ENCODE measurements around the gene UPB1.
"Not testable (repeated sequence)": the region's sequence is repeated elsewhere in the genome, so short reads cannot be mapped to it uniquely, and the experiment has no call there.

The UPB1 gene

GRCh38 chr22:24504956-24505736 is 10.0 kb downstream of the UPB1 start:
- DNase-seq: no peak

- DNase-seq: no peak
Observed at GRCh38 chr22:24506802-24507438, 11.8 kb downstream of the UPB1 start.

DNA sequence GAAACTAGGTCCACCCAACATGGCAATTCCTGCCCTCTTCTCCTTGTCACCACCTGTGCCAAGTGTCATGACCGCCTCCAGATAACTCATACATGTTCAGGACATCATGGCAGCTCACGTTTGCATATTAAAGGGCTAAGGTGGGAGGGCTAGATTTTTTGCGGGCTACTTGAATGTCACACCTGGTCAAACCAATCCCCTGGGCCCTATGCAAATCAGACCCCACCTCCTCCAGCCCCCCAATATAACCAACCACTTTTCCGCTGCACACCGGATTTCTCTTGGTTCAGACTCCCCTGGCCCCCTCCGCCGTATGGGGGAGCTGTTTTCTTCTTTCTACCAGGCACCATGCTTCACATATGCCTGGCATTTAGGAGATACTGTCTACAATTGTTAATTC is 12.6 kb downstream of the UPB1 start:
- no peak for DNase-seq

DNA sequence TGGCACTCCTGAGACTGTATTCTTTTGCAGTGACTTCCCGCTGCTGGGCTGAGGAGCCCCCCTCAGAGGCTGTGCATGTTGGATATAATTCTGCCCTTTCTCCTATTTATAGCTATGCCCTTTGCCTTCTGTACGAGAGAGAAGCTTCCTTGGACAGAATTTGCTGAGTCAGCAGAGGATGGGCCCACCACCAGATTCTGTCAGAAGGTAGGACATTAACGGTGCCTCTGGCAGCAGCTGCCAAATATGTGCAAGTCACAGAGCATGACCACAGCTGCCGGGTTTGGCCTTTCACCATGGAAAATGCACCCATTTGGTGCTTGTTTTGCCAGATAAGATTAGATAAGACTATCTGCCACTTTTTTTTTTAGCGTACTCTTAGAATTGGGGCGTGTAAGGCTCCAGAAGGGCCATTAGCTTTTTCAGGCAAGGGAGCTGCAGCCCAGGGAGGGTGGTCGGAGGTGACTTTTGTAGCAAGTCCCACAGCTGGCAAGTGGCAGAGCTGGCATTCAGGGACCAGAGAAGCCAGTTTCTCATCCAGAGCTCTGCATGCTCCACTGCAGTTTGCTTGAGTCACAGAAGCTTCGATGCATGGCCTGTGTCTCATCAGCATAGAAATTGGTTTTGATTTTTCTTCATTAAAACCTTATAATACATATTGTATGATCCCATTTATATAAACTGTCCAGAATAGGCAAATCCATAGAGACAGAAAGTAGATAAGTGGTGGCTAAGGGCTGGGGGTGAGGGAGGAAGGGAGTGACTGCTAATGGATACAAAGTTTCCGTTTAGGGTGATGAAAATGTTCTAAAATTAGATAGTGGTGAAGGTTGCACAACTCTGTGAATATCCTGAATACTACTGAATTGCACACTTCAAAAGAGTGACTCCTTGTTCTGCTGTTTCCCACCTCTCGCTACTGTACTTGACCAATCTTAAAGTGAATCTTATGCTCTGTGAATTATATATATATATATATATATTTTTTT is 15.8 kb downstream of the UPB1 start:
- DNase-seq: no peak

DNA sequence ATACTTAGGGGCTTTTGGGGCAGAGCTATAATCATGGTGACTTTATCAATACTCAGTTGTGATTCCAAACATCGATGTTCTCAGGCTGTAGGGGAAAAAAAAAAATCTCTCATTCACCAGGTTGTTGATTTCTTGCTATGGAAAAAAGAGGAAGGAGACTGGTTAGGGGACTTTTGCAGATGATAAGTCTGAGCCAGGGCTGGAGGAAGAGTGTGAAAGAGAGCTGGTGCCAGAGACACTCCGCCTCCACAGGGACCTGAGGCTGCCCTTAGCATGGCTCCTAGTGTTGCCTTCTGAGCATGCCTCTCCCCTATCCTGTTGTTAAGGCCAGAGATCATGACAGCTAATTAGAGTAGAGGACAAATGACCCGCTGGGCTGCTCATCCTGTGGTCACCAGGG is 16.9 kb downstream of the UPB1 start:
- no peak for DNase-seq

GRCh38 chr22:24513378-24514240 is 18.5 kb downstream of the UPB1 start:
- DNase-seq: no peak

- DNase-seq: no peak
Observed at GRCh38 chr22:24514241-24515026, 19.3 kb downstream of the UPB1 start.

- no peak for DNase-seq
Observed at GRCh38 chr22:24515027-24515338, 19.9 kb downstream of the UPB1 start.

GRCh38 chr22:24516301-24516737 is 21.2 kb downstream of the UPB1 start:
- no peak for DNase-seq

- no peak for DNase-seq
Observed at GRCh38 chr22:24517446-24517845, 22.3 kb downstream of the UPB1 start.

DNA sequence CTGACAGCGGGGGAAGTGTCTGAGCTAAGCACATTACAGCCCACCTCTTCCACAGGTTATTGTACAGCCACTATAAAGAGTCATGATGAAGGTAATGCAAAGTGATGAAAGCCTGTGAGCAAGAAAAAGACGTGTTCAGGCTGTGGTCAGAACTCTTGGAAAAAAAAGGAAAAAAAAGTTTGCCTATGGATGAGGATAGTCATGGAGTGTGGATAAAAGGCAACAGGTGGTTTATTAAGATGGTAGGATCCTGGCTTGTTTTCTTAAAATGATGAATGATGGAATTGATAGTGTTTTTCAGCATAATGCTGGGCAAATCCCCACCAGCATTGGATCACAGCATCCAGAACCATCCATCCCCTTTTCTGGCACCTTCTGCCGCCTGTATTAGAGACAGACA is 23.1 kb downstream of the UPB1 start:
- no peak for DNase-seq

GRCh38 chr22:24518771-24519485 is 23.8 kb downstream of the UPB1 start:
- no peak for DNase-seq

DNA sequence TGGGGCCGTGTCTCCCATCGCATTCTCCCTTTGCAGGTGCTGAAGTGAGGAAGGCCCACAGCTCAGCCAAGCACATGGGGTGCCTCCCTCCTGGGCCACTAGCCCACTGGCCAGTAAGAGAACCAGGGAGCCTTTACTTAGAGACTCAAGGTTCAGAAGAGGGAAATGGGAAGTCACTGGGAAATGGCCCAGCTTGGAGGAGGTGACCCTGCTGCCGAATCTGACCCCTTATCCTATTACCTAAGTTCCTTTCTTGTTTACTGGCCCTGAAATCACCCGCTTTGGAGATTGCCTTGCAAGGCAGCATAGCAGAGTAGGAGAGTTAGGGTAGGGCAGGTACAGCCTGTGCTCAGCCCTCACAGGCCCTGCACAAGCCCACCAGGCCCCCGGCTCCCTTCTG is 24.4 kb downstream of the UPB1 start:
- no peak for DNase-seq

DNA sequence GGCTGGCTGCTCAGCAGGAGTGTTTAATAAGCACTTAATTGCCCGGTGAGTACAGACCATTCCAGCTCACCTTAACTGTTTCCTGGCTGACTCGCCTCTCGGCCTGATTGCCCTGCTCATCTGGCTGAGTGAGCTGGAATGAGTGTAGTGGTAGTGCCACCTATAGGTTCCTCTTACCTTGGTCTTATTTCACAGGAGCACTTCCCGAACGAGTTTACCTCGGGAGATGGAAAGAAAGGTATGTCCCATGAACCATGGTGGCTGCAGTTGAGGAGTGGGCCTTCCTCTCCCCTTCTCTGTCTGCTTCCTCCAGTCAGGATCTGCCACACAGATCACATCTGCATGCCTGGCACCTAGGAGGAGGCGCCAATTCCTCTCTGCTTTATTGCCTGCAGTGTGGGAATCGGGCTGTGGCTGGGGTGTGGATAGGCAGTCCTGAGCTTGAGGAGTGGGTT is 26.7 kb downstream of the UPB1 start:
- DNase-seq: no peak

DNA sequence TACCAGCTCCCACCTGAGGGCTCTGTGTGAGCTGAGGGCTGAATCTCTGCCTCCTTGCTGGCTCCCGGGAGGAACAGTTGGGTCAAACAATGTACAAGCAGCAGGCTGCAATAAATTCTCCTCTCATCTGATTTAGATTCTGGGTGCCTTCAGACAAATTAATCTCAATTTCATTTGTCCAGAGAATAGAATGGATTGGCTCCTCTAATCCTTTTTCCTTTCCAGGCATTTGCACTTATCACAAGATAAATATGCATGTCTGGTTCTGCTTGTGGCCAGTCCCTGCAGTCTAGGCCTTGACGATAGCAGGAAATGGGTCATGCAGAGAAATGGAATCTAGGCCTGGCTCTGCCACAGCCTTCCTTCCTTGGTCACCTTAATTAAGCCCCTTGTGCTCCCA is 28.7 kb downstream of the UPB1 start:
- no peak for DNase-seq

GRCh38 chr22:24525416-24526037 is 30.4 kb downstream of the UPB1 start:
- peak; percentile 60 for DNase-seq

DNA sequence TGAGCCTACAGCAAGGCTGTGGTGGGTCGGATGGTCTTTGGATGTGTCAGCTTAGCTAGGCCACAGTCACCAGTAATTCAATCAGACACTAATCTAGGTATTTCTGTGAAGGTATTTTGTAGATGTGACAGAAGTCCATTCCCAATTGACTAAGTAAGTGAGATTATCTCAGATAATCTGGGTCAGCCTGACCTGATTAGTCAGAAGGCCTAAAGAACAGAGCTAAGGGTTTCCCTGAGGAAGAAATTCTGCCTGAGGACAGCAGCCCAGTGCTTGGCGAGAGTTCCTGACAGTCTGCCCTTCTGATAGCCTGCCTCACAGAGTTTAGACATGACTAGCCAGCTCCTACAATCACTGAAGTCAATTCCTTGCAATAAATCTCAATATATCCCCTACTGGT is 31.1 kb downstream of the UPB1 start:
- DNase-seq: no peak

GRCh38 chr22:24529898-24530297 is 34.8 kb downstream of the UPB1 start:
- no peak for DNase-seq

DNA sequence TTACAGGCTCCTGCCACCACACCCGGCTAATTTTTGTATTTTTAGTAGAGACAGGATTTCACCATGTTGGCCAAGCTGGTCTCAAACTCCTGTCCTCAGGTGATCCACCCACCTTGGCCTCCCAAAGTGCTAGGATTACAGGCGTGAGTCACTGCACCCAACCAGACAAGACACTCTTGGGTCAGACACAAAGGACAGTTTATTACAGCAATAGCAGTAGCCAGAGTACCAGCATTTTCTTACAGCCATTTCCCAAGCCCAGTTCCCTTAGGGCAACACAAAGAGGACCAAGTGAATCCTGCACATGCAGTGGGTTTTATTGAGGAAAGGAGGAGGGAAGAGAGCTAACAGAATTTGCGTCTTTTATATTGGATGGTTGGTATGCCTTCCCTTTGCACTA is 35.8 kb downstream of the UPB1 start:
- DNase-seq: not testable (repeated sequence)

DNA sequence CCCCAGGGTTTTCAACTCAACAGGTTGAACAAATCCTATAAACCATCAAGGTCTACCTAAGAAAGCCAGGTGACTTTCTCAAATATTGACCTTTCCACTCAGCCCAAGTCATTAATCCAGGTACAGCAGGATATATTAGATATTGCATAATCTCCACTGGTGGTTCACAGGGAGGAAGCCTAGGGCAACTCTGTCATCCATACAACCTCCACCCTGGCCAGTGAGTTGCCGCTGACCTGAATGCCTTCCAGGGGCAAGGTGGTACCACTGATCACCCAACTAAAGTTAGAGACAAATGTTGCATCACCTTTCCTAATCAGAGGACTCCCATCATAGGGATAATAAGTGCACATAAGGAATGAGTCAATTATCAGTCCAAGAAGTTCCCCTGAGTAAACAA is 36.9 kb downstream of the UPB1 start:
- no peak for DNase-seq

Data from T-helper 9 cell (primary cell).